ENCODE measurements around the gene AOC1.

GRCh38 chr7:150863946-150864345 lies 11.6 kb downstream of the AOC1 start:
- TF ChIP-seq CTCF (IDR thresholded peaks at IDR 0.05) (no peak), ZFX (IDR thresholded peaks at IDR 0.05; ENCODE audit: borderline replicate concordance) (no peak)

All from 22Rv1 (cell line).